Caco-2 (cell line): ENCODE data around the gene GAB2. TPM values are rescaled to one million over a fixed set of nuclear protein-coding genes. Genes with fewer than 3 reads are reported as not detected.

ENCODE experiments used
- BruUV-seq: library from RNA; stranded (reverse); fragments of 400-500 nt; replicated peaks from 2 replicates; lab custom pipeline; 2021; lab: Mats Ljungman, UMichigan
- CTCF ChIA-PET: fragments of 300-600 bp; sonication (Branson Sonifier 250); formaldehyde crosslinking; loops from one replicate; lab custom pipeline; 2022; ENCODE audit warnings: antibody characterized with exemption; lab: Charles Lee
- POLR2A ChIA-PET: fragments of 300-600 bp; sonication (Branson Sonifier 250); formaldehyde crosslinking; loops from one replicate; lab custom pipeline; 2022; ENCODE audit warnings: antibody characterized with exemption; lab: Charles Lee
- DNase-seq, 2 experiments: peaks; one replicate each; pipeline versions ENCODE4 v3.0.0 to v3.0.0-alpha.2; 2020 to 2022
- H3K27me3 ChIP-seq: replicated peaks from 2 replicates; pipeline ENCODE4 v1.6.0; 2011; ENCODE audit warnings: low read length; ENCODE audit not compliant: control insufficient read depth, insufficient read depth
- H3K36me3 ChIP-seq: 2 replicates; pipeline ENCODE4 v1.5.1; 2011; ENCODE audit warnings: low read length; ENCODE audit not compliant: control insufficient read depth, insufficient read depth
- H3K4me1 ChIP-seq: fragments of 250-450 bp; sonication (Bioruptor Pico); 2 replicates; pipeline ENCODE4 v1.5.1; 2020; ENCODE audit warnings: mild to moderate bottlenecking
- H3K4me3 ChIP-seq: 2 replicates; pipeline ENCODE4 v1.5.1; 2011; ENCODE audit warnings: low read depth, mild to moderate bottlenecking, control low read depth, low read length
- H3K9me3 ChIP-seq: fragments of 250-450 bp; sonication (Bioruptor Pico); 2 replicates; pipeline ENCODE4 v1.5.1; 2020; ENCODE audit warnings: mild to moderate bottlenecking, moderate library complexity
- H3K27ac Mint-ChIP-seq: one replicate; pipeline ENCODE4 v1.8.0; 2022; ENCODE audit warnings: mixed read lengths; ENCODE audit not compliant: unreplicated experiment
- H3K27me3 Mint-ChIP-seq: one replicate; pipeline ENCODE4 v1.8.0; 2022; ENCODE audit warnings: mixed read lengths; ENCODE audit not compliant: insufficient read depth, unreplicated experiment
- H3K36me3 Mint-ChIP-seq: one replicate; pipeline ENCODE4 v1.8.0; 2022; ENCODE audit warnings: mild to moderate bottlenecking, mixed read lengths; ENCODE audit not compliant: insufficient read depth, unreplicated experiment
- H3K4me1 Mint-ChIP-seq: one replicate; pipeline ENCODE4 v1.8.0; 2022; ENCODE audit warnings: low read depth, mixed read lengths; ENCODE audit not compliant: unreplicated experiment
- H3K4me3 Mint-ChIP-seq: one replicate; pipeline ENCODE4 v1.8.0; 2022; ENCODE audit warnings: mild to moderate bottlenecking, moderate library complexity, mixed read lengths; ENCODE audit not compliant: unreplicated experiment
- H3K9me3 Mint-ChIP-seq: one replicate; pipeline ENCODE4 v1.8.0; 2022; ENCODE audit warnings: mixed read lengths; ENCODE audit not compliant: unreplicated experiment
- intact Hi-C: fragments of 100-400 bp; cut with micrococcal nuclease; formaldehyde crosslinking; loops from one replicate; pipeline ENCODE4 v1.10.0; 2022; ENCODE audit not compliant: unreplicated experiment
- total RNA-seq: library from RNA; stranded (reverse); gene quantifications from 2 replicates; pipeline ENCODE4 v1.2.3, GENCODE V29; 2022
- TF ChIP-seq, protein P1 (sequence below), 2 experiments: fragments of 200-600 bp in 1 of 2; IDR thresholded peaks; 1 replicate in 1 of 2; 2 replicates in 1 of 2; pipeline versions ENCODE4 v1.5.1 to v1.8.0; 2011 to 2022; ENCODE audit warnings: antibody characterized with exemption in 1 of 2, control low read depth in 1 of 2, inconsistent platforms in 1 of 2, low read depth in 1 of 2, low read length in 1 of 2, mild to moderate bottlenecking in 1 of 2, moderate library complexity in 1 of 2; ENCODE audit not compliant: insufficient read depth in 1 of 2, severe bottlenecking in 1 of 2, unreplicated experiment in 1 of 2

The GAB2 gene
- total RNA-seq, 1 experiment from 2014 or later = 67.3 TPM

DNA sequence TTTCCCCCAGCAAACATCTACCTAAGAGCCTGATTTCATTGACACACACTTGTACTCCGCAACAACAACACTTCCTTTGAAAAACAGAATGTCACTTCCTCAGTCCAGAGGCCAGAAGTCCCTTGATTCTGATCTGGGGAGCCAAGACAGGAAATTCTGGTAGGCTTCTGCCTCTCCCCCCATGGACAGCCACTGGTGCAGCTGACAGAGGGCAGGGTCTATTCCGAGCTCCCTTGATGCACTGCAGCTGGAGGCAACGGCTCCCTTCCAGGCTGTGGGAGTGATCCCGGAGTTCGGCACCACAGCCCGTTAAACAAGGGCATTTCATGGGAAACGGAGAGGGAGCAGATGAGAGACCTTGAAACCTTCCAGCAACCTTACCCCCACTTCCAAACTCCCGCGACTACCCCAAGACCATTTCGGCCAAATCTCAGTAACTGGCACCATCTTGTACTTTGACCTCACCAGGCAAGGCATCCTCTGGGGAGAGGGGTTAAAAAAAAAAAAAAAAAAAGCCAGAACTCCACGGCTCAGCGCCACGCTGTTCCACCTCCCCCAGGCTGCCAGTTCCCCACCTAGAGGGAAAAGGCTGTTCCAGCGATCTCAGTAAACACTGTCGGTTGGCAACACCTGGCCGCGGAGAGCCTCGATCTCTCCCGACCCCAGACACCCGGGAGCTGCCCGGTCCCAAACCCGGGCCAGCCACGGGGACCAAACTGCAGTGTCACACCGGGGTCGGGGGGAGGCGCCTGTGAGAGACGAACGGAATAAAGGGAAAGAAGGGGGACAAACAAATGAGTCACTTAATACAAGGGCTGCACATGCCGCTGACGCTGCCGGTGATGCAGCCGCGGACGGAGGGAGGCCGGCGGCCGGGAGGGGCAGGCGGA lies 1.1 kb downstream of the GAB2 start:
- BruUV-seq = TSS peak; percentile 62
- H3K27me3 ChIP-seq = no peaks in the 10 kb centered on the region
- Mint-ChIP-seq H3K4me3 (peak overlapping the region; percentile 76), H3K27ac (peak overlapping the region; percentile 79), H3K36me3 (peaks cover 28% of the 10 kb centered on the region), H3K27me3 (no peaks in the 10 kb centered on the region), H3K4me1 (peaks cover 38% of the 10 kb centered on the region), H3K9me3 (no peaks in the 10 kb centered on the region)
- TF ChIP-seq, protein P1, sequence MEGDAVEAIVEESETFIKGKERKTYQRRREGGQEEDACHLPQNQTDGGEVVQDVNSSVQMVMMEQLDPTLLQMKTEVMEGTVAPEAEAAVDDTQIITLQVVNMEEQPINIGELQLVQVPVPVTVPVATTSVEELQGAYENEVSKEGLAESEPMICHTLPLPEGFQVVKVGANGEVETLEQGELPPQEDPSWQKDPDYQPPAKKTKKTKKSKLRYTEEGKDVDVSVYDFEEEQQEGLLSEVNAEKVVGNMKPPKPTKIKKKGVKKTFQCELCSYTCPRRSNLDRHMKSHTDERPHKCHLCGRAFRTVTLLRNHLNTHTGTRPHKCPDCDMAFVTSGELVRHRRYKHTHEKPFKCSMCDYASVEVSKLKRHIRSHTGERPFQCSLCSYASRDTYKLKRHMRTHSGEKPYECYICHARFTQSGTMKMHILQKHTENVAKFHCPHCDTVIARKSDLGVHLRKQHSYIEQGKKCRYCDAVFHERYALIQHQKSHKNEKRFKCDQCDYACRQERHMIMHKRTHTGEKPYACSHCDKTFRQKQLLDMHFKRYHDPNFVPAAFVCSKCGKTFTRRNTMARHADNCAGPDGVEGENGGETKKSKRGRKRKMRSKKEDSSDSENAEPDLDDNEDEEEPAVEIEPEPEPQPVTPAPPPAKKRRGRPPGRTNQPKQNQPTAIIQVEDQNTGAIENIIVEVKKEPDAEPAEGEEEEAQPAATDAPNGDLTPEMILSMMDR (IDR thresholded peaks at IDR 0.05; ENCODE audit: insufficient read depth in 1 of 2, low read depth in 1 of 2, low read length in 1 of 2, severe bottlenecking in 1 of 2, unreplicated experiment in 1 of 2) = peak; percentile 81 to 88
- intact Hi-C loops = loop anchor here (1.0 to 2.0 kb wide), 4 partner anchors 36 to 278 kb away; partner anchors contain the start of gene ALG8
- DNase-seq = peak; percentile 93 to 96
- no peaks in the 10 kb centered on the region for H3K9me3 ChIP-seq
- H3K4me3 ChIP-seq = peak overlapping the region; percentile 70
- H3K36me3 ChIP-seq = no peaks in the 10 kb centered on the region
- CTCF ChIA-PET = interaction anchor here (0.6 to 3.9 kb wide), 14 partner anchors 10 to 422 kb away, joined by 3 to 48 read pairs (median 4); no protein-coding TSS in a partner anchor
- POLR2A ChIA-PET = interaction anchor here (0.7 to 2.3 kb wide), 3 partner anchors 36 to 159 kb away, joined by 3 to 16 read pairs (median 5); no protein-coding TSS in a partner anchor
- H3K4me1 ChIP-seq = peaks cover 23% of the 10 kb centered on the region

DNA sequence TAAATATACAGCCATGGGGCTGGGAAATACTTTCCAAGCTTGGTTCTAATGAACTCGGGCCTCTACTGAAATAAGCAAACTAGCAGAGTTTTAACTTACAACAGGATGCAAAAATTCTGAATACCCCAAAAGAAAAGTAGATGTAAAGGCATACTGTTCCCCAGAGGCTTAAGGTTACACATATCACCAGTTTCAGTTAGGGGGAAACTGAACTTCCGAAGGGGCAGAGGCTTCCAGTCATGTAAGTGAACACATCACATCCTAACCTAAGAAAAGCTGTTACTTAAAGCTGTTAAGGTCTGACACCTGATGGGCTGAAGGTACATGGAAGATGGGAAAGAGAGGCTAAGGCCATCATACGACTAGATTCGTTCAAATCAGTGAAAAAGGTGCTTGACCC lies 2.3 kb downstream of the GAB2 start:
- Histone ChIP-seq H3K4me1 (peaks cover 23% of the 10 kb centered on the region), H3K27me3 (no peaks in the 10 kb centered on the region), H3K36me3 (no peaks in the 10 kb centered on the region), H3K4me3 (no peak overlapping the region), H3K9me3 (peaks cover 2% of the 10 kb centered on the region)
- ChIA-PET CTCF (interaction anchor here (0.9 to 3.9 kb wide), 5 partner anchors 34 to 187 kb away, joined by 4 to 48 read pairs (median 17); partner anchors contain the start of gene NARS2), POLR2A (interaction anchor here (0.6 to 2.3 kb wide), 2 partner anchors 35 to 51 kb away, joined by 3 to 16 read pairs; no protein-coding TSS in a partner anchor)
- no peak for DNase-seq
- no peaks in the 10 kb centered on the region for H3K27me3 Mint-ChIP-seq
- H3K4me3 Mint-ChIP-seq = peak overlapping the region; percentile 76
- no TSS peak for BruUV-seq
- peaks cover 43% of the 10 kb centered on the region for H3K4me1 Mint-ChIP-seq
- intact Hi-C loops = no loop called here
- H3K36me3 Mint-ChIP-seq = peaks cover 28% of the 10 kb centered on the region
- H3K9me3 Mint-ChIP-seq = no peaks in the 10 kb centered on the region
- H3K27ac Mint-ChIP-seq = peak overlapping the region; percentile 27
- TF ChIP-seq, protein P1 (IDR thresholded peaks at IDR 0.05; ENCODE audit: insufficient read depth in 1 of 2, low read depth in 1 of 2, low read length in 1 of 2, severe bottlenecking in 1 of 2, unreplicated experiment in 1 of 2) = no peak

DNA sequence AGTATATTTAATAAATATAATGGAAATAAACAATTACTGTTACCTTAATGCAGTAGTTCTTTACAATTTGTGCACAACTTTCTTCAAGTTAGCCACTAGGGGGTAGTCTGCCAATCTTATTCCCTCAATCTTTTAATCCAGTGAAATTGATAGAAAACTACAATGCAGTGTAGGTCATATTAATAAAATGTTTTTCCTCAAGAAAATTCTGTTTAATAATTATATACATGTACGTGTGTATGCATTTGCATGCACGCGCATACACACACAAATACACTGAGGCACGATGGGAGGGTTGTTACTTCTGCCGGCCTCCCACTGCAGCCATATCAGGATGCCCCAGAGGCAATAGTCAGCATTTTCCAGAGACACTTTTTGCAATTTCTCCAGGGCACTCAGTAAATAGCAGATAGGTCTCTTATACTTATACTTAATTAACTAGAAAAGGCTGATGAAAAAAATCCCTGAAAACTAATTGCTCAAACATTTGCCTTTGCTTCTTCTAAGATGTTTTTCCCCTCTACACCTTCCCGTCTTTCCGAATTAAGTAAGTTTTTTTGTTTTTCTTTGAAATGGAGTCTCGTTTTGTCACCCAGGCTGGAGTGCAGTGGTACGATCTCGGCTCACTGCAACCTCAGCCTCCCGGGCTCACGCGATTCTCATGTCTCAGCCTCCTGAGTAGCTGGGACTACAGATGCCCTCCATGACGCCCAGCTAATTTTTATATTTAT lies 3.1 kb downstream of the GAB2 start:
- H3K27me3 Mint-ChIP-seq = no peaks in the 10 kb centered on the region

More for the DNA sequence above, 3.1 kb downstream of the GAB2 start:
- intact Hi-C loops = no loop called here
- Mint-ChIP-seq H3K4me1 (peaks cover 42% of the 10 kb centered on the region), H3K9me3 (no peaks in the 10 kb centered on the region), H3K4me3 (no peak overlapping the region), H3K36me3 (peaks cover 21% of the 10 kb centered on the region), H3K27ac (no peak overlapping the region)
- no peak overlapping the region for H3K4me3 ChIP-seq
- H3K4me1 ChIP-seq = peaks cover 18% of the 10 kb centered on the region
- ChIA-PET CTCF (interaction anchor here (0.9 to 1.3 kb wide), 2 partner anchors 160 to 186 kb away, joined by 4 to 6 read pairs; partner anchors contain the start of gene NARS2), POLR2A (no interaction called here)
- DNase-seq = no peak
- no peaks in the 10 kb centered on the region for H3K36me3 ChIP-seq
- BruUV-seq = no TSS peak
- H3K27me3 ChIP-seq = no peaks in the 10 kb centered on the region
- TF ChIP-seq, protein P1 (IDR thresholded peaks at IDR 0.05; ENCODE audit: insufficient read depth in 1 of 2, low read depth in 1 of 2, low read length in 1 of 2, severe bottlenecking in 1 of 2, unreplicated experiment in 1 of 2) = peak; percentile 61 to 81
- H3K9me3 ChIP-seq = peaks cover 11% of the 10 kb centered on the region
